ENCODE results near the gene PNMA6E. TPM values are rescaled to one million over a fixed set of nuclear protein-coding genes. Genes with fewer than 3 reads are reported as not detected.

The PNMA6E gene
- not detected in 2 replicates for total RNA-seq

GRCh38 chrX:153401133-153401764 is at the start of gene PNMA6E:
Gene PNMA6E, minus strand, starts transcription at chrX:153401350. Its CDS starts 2,501 bp downstream, at chrX:153398849.

GRCh38 chrX:153445856-153446635 is 44.9 kb upstream of the PNMA6E start, which contains the start of gene TREX2:
Gene TREX2, minus strand, starts transcription at chrX:153446056. Its CDS starts 626 bp downstream, at chrX:153445430.

GRCh38 chrX:153411255-153411987 is 10.3 kb upstream of the PNMA6E start, which contains the start of gene ZFP92:
Gene ZFP92, plus strand, starts transcription at chrX:153411472. Its CDS starts 6,851 bp downstream, at chrX:153418323.

Small RNA genes within 50 kb of the gene (small RNA-seq; reads per million reads assigned to genes)
- gene AC152007.1 = not detected
- gene RN7SL667P = not detected

Other genes starting within 250 kb of the PNMA6E start
- gene MAGEA1, start 222.1 kb downstream of the PNMA6E start, total RNA-seq = not detected in 2 replicates
- gene PNMA6F, start 79.6 kb downstream of the PNMA6E start, total RNA-seq = not detected in 2 replicates
- gene ZNF275, start 67.2 kb downstream of the PNMA6E start, total RNA-seq = 8.8 and 9.8 TPM in 2 replicates
- gene ZFP92, start 10.1 kb upstream of the PNMA6E start, total RNA-seq = 0.13 and 1.5 TPM in 2 replicates
- gene TREX2, start 44.7 kb upstream of the PNMA6E start, total RNA-seq = 1.0 and 1.2 TPM in 2 replicates
- gene HAUS7, start 69.2 kb upstream of the PNMA6E start, total RNA-seq = 20.3 and 26.6 TPM in 2 replicates
- 13.4 and 34.2 TPM in 2 replicates for gene BGN, start 93.6 kb upstream of the PNMA6E start, total RNA-seq
- gene ATP2B3, start 116.3 kb upstream of the PNMA6E start, total RNA-seq = not detected in 2 replicates
- gene CCNQ, start 197.8 kb upstream of the PNMA6E start, total RNA-seq = 25.4 and 27.7 TPM in 2 replicates
- gene DUSP9, start 245.9 kb upstream of the PNMA6E start, total RNA-seq = 0.13 and 0.29 TPM in 2 replicates

Measured in thoracic aorta endothelial cell (primary cell).